ENCODE data around the gene ZIC5. TPM values are rescaled to one million over a fixed set of nuclear protein-coding genes. Genes with fewer than 3 reads are reported as not detected.
A peak's percentile ranks its signal among the peaks of the same experiment; 100 is the strongest.

Gene ZIC5
- total and polyA plus RNA-seq, 9 of the 15 experiments (the other 6 are each of a cell fraction or from before 2014, with no cell fraction given): 0.57 to 2.0 (median 1.1) TPM

DNA sequence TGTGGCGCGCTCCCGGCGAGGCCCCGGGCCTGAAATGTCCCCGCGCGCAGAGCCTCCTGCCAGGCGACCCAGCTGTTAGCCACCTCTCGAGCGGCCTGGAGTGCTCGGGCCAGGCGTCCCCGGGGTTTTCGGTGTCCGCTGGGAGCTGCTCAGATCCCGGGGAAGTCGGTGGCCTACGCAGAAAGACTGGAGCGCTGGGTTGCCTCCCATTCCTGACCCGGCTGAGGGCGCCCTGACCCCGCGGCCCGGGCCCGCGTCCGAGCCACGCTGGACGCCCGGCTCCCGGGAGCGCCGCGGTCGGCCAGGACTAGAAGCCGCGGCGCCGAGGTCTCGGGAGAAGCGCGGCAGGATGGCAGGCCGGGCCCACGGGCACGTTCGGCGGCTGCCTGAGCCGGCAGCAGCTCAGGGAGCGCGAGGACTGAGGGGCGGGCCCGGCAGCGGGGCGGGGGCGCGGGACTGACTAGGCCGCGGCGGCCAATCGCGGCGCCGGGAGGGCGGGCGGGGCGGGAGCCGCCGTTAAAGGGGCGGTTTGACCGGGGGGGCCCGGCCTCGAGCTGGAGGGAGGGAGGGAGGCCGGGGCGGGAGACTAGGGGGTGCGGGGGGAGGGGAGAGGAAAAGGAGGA, 8.7 kb upstream of the ZIC5 start (continued):
- TF ChIP-seq, protein P1, sequence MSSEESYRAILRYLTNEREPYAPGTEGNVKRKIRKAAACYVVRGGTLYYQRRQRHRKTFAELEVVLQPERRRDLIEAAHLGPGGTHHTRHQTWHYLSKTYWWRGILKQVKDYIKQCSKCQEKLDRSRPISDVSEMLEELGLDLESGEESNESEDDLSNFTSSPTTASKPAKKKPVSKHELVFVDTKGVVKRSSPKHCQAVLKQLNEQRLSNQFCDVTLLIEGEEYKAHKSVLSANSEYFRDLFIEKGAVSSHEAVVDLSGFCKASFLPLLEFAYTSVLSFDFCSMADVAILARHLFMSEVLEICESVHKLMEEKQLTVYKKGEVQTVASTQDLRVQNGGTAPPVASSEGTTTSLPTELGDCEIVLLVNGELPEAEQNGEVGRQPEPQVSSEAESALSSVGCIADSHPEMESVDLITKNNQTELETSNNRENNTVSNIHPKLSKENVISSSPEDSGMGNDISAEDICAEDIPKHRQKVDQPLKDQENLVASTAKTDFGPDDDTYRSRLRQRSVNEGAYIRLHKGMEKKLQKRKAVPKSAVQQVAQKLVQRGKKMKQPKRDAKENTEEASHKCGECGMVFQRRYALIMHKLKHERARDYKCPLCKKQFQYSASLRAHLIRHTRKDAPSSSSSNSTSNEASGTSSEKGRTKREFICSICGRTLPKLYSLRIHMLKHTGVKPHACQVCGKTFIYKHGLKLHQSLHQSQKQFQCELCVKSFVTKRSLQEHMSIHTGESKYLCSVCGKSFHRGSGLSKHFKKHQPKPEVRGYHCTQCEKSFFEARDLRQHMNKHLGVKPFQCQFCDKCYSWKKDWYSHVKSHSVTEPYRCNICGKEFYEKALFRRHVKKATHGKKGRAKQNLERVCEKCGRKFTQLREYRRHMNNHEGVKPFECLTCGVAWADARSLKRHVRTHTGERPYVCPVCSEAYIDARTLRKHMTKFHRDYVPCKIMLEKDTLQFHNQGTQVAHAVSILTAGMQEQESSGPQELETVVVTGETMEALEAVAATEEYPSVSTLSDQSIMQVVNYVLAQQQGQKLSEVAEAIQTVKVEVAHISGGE (CRISPR knock-in tag; IDR thresholded peaks at IDR 0.05): 0 out of 6 replicates have a peak, but pooled peaks of 1 of the 3 experiments have one; percentile 6
- TF ChIP-seq RBM22 (IDR thresholded peaks at IDR 0.05; ENCODE audit: low read depth, low read length, poor library complexity, severe bottlenecking): no peak
- TF ChIP-seq, protein P2, sequence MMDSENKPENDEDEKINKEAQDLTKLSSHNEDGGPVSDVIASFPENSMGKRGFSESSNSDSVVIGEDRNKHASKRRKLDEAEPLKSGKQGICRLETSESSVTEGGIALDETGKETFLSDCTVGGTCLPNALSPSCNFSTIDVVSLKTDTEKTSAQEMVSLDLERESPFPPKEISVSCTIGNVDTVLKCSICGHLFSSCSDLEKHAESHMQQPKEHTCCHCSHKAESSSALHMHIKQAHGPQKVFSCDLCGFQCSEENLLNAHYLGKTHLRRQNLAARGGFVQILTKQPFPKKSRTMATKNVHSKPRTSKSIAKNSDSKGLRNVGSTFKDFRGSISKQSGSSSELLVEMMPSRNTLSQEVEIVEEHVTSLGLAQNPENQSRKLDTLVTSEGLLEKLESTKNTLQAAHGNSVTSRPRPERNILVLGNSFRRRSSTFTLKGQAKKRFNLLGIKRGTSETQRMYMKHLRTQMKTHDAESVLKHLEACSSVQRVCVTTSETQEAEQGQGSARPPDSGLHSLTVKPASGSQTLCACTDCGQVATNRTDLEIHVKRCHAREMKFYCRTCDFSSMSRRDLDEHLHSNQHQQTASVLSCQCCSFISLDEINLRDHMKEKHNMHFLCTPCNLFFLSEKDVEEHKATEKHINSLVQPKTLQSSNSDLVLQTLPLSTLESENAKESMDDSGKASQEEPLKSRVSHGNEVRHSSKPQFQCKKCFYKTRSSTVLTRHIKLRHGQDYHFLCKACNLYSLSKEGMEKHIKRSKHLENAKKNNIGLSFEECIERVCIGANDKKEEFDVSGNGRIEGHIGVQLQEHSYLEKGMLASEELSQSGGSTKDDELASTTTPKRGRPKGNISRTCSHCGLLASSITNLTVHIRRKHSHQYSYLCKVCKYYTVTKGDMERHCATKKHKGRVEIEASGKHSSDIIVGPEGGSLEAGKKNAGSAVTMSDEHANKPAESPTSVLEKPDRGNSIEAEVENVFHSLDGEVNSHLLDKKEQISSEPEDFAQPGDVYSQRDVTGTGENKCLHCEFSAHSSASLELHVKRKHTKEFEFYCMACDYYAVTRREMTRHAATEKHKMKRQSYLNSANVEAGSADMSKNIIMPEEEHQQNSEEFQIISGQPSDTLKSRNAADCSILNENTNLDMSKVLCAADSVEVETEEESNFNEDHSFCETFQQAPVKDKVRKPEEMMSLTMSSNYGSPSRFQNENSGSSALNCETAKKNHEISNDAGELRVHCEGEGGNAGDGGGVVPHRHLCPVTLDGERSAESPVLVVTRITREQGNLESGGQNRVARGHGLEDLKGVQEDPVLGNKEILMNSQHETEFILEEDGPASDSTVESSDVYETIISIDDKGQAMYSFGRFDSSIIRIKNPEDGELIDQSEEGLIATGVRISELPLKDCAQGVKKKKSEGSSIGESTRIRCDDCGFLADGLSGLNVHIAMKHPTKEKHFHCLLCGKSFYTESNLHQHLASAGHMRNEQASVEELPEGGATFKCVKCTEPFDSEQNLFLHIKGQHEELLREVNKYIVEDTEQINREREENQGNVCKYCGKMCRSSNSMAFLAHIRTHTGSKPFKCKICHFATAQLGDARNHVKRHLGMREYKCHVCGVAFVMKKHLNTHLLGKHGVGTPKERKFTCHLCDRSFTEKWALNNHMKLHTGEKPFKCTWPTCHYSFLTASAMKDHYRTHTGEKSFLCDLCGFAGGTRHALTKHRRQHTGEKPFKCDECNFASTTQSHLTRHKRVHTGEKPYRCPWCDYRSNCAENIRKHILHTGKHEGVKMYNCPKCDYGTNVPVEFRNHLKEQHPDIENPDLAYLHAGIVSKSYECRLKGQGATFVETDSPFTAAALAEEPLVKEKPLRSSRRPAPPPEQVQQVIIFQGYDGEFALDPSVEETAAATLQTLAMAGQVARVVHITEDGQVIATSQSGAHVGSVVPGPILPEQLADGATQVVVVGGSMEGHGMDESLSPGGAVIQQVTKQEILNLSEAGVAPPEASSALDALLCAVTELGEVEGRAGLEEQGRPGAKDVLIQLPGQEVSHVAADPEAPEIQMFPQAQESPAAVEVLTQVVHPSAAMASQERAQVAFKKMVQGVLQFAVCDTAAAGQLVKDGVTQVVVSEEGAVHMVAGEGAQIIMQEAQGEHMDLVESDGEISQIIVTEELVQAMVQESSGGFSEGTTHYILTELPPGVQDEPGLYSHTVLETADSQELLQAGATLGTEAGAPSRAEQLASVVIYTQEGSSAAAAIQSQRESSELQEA (IDR thresholded peaks at IDR 0.05; ENCODE audit: low read depth): no peak
- TF ChIP-seq, protein P3, sequence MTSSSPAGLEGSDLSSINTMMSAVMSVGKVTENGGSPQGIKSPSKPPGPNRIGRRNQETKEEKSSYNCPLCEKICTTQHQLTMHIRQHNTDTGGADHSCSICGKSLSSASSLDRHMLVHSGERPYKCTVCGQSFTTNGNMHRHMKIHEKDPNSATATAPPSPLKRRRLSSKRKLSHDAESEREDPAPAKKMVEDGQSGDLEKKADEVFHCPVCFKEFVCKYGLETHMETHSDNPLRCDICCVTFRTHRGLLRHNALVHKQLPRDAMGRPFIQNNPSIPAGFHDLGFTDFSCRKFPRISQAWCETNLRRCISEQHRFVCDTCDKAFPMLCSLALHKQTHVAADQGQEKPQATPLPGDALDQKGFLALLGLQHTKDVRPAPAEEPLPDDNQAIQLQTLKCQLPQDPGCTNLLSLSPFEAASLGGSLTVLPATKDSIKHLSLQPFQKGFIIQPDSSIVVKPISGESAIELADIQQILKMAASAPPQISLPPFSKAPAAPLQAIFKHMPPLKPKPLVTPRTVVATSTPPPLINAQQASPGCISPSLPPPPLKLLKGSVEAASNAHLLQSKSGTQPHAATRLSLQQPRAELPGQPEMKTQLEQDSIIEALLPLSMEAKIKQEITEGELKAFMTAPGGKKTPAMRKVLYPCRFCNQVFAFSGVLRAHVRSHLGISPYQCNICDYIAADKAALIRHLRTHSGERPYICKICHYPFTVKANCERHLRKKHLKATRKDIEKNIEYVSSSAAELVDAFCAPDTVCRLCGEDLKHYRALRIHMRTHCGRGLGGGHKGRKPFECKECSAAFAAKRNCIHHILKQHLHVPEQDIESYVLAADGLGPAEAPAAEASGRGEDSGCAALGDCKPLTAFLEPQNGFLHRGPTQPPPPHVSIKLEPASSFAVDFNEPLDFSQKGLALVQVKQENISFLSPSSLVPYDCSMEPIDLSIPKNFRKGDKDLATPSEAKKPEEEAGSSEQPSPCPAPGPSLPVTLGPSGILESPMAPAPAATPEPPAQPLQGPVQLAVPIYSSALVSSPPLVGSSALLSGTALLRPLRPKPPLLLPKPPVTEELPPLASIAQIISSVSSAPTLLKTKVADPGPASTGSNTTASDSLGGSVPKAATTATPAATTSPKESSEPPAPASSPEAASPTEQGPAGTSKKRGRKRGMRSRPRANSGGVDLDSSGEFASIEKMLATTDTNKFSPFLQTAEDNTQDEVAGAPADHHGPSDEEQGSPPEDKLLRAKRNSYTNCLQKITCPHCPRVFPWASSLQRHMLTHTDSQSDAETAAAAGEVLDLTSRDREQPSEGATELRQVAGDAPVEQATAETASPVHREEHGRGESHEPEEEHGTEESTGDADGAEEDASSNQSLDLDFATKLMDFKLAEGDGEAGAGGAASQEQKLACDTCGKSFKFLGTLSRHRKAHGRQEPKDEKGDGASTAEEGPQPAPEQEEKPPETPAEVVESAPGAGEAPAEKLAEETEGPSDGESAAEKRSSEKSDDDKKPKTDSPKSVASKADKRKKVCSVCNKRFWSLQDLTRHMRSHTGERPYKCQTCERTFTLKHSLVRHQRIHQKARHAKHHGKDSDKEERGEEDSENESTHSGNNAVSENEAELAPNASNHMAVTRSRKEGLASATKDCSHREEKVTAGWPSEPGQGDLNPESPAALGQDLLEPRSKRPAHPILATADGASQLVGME (CRISPR knock-in tag; IDR thresholded peaks at IDR 0.05): no peak
- TF ChIP-seq, protein P4, sequence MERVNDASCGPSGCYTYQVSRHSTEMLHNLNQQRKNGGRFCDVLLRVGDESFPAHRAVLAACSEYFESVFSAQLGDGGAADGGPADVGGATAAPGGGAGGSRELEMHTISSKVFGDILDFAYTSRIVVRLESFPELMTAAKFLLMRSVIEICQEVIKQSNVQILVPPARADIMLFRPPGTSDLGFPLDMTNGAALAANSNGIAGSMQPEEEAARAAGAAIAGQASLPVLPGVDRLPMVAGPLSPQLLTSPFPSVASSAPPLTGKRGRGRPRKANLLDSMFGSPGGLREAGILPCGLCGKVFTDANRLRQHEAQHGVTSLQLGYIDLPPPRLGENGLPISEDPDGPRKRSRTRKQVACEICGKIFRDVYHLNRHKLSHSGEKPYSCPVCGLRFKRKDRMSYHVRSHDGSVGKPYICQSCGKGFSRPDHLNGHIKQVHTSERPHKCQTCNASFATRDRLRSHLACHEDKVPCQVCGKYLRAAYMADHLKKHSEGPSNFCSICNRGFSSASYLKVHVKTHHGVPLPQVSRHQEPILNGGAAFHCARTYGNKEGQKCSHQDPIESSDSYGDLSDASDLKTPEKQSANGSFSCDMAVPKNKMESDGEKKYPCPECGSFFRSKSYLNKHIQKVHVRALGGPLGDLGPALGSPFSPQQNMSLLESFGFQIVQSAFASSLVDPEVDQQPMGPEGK (CRISPR knock-in tag; IDR thresholded peaks at IDR 0.05; ENCODE audit: borderline replicate concordance): no peak

Data from K562 (cell line).